Fibroblast of lung (primary cell): ENCODE results near the gene LIPG.

Source experiments
- CTCF ChIP-seq, 2 donors: IDR thresholded peaks in 1 of 2; conservative IDR thresholded peaks in 1 of 2; 1 replicate in 1 of 2; 2 replicates in 1 of 2; pipeline ENCODE4 v1.5.1; 2011 to 2012; ENCODE audit warnings: low read length in 2 of 2, control low read depth in 1 of 2, inconsistent platforms in 1 of 2, low read depth in 1 of 2, mild to moderate bottlenecking in 1 of 2
- EZH2 ChIP-seq: IDR thresholded peaks from 2 replicates; pipeline ENCODE4 v1.5.1; 2012; ENCODE audit warnings: low read length, control low read depth, mild to moderate bottlenecking; ENCODE audit errors: missing control alignments

DNA sequence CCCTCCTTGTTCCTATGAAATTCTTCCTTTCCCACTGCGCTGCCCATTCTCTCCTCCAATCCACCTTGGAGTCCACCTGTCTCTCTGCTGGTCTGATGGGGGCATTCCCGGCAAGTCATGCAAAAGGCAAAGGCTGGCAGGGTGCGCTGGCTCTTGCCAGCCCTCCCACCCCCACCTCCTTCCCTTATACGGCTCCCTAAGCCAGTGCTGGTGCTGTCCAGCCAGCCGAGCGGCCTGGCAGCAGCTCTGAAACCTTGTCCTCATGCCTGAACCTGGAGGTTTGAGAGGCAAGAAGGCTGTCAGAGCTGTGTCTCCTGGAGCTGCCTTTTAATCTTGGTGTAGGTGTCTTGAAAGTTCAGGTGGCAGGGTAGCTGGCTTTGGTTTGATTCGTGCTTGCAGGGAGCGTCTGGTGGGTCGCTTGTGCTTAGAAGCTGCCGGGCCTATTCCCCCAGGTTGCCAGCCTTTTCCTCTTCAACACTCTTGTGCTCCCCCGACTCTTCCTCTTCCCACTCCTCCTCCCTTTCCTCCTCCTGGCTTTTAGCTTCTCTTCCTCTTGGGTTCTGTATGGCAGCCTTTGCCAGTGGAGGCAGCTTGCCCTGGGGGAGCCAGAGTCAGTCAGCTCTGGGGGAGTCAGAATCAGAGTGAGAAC, 748 bp downstream of the LIPG start:
- TF ChIP-seq CTCF (conservative IDR thresholded peaks at IDR 0.05 in 1 of 2, IDR thresholded peaks at IDR 0.05 in 1 of 2; ENCODE audit: low read depth in 1 of 2, low read length in 2 of 2) = no peak
- TF ChIP-seq EZH2 = no peak
